Measurements from ENCODE around the gene YJEFN3. TPM values are rescaled to one million over a fixed set of nuclear protein-coding genes. Genes with fewer than 3 reads are reported as not detected.

YJEFN3 gene
- total RNA-seq, 1 experiment from 2014 or later = 16.6 TPM

- Histone ChIP-seq H3K79me2 (ENCODE audit: insufficient read depth, low read length) (no peaks in the 10 kb centered on the region), H2BK12ac (ENCODE audit: insufficient read length, low read depth, low read length) (no peak overlapping the region), H2BK15ac (ENCODE audit: low read depth, low read length) (no peak overlapping the region), H3K18ac (ENCODE audit: insufficient read length, low read depth, low read length) (no peak overlapping the region), H3K27ac (ENCODE audit: insufficient read length, low read depth, low read length) (no peak overlapping the region), H3K14ac (ENCODE audit: insufficient read depth, low read length) (no peak overlapping the region), H3K4me1 (ENCODE audit: insufficient read depth, low read length) (no peaks in the 10 kb centered on the region), H3K27me3 (ENCODE audit: insufficient read depth, low read length) (peaks cover 2% of the 10 kb centered on the region; the same call in 1 of the 2 replicates), H2AK5ac (ENCODE audit: insufficient read length, low read length) (no peak overlapping the region), H3K4ac (ENCODE audit: low read depth, low read length) (no peak overlapping the region), H2AFZ (ENCODE audit: low read length) (no peak overlapping the region), H3K9me3 (ENCODE audit: control insufficient read depth, low read depth, low read length) (no peaks in the 10 kb centered on the region), H2BK120ac (ENCODE audit: low read depth, low read length, poor library complexity, severe bottlenecking) (no peak overlapping the region), H3K56ac (ENCODE audit: insufficient read length, low read depth, low read length) (no peak overlapping the region), H3T11ph (ENCODE audit: low read length) (no peak overlapping the region), H3K79me1 (ENCODE audit: insufficient read depth, low read depth, low read length, poor library complexity, severe bottlenecking) (no peaks in the 10 kb centered on the region), H3K23ac (ENCODE audit: insufficient read length, low read depth, low read length) (no peak overlapping the region), H4K91ac (ENCODE audit: insufficient read length, low read depth, low read length) (no peak overlapping the region), H2BK5ac (ENCODE audit: insufficient read length, low read length) (no peak overlapping the region), H3K4me2 (ENCODE audit: insufficient read depth, insufficient read length, low read length) (no peak overlapping the region), H4K5ac (ENCODE audit: insufficient read length, low read depth, low read length) (no peak overlapping the region), H3K23me2 (ENCODE audit: insufficient read length, low read depth, low read length, poor library complexity, severe bottlenecking) (peaks cover 11% of the 10 kb centered on the region), H4K8ac (replicated peaks; ENCODE audit: insufficient read length, low read depth, low read length) (no peak overlapping the region), H2BK20ac (ENCODE audit: low read depth, low read length, poor library complexity, severe bottlenecking) (no peak overlapping the region), H3K9ac (ENCODE audit: extremely low read depth, insufficient read length, low read length) (no peak overlapping the region), H4K20me1 (ENCODE audit: control insufficient read depth, insufficient read depth, insufficient read length) (no peaks in the 10 kb centered on the region)
- WGBS (ENCODE audit: extremely low coverage, insufficient read length, low lambda C conversion rate) = no CpG with 5 or more reads among the region's 13 CpGs
- Mint-ChIP-seq H3K27ac (no peak overlapping the region), H3K36me3 (ENCODE audit: insufficient read depth in 1 of 3, low read depth in 3 of 3) (peaks cover 2 to 4% (median 2%) of the 10 kb centered on the region in 3 experiments; a peak in 4 of 7 replicates), H3K27me3 (ENCODE audit: low read depth) (peaks cover 21% of the 10 kb centered on the region), H3K4me1 (peaks cover 7 to 15% of the 10 kb centered on the region in 2 experiments), H3K4me3 (no peak overlapping the region), H3K9me3 (no peaks in the 10 kb centered on the region)
- no peak for DNase-seq
- TF ChIP-seq CTCF (conservative IDR thresholded peaks at IDR 0.05) = no peak
These were observed 14.4 kb downstream of the YJEFN3 start for GRCh38 chr19:19543101-19543500.

Measured in H9 (cell line).